K562 (cell line): Measurements from ENCODE around the gene SLC22A23. TPM values are rescaled to one million over a fixed set of nuclear protein-coding genes. Genes with fewer than 3 reads are reported as not detected.

Experiments
- BRF1 ChIP-seq: IDR thresholded peaks from 3 replicates; pipeline ENCODE4 v1.6.1; 2011; ENCODE audit warnings: borderline replicate concordance, mild to moderate bottlenecking; ENCODE audit not compliant: insufficient read length; ENCODE audit errors: extremely low read depth
- DDX20 ChIP-seq: fragments of 450-650 bp; IDR thresholded peaks from 2 replicates; pipeline ENCODE4 v1.6.1; 2016; ENCODE audit warnings: missing genetic modification characterization, low read depth, mild to moderate bottlenecking, missing compliant biosample characterization, moderate library complexity
- EP300 ChIP-seq: IDR thresholded peaks from 2 replicates; pipeline ENCODE4 v1.6.1; 2012; ENCODE audit warnings: low read length, improper control_type of control experiment
- ESRRA ChIP-seq: fragments of 450-650 bp; IDR thresholded peaks from 2 replicates; pipeline ENCODE4 v1.6.1; 2014; ENCODE audit warnings: low read depth, mild to moderate bottlenecking, moderate library complexity, borderline replicate concordance
- ETS2 ChIP-seq: IDR thresholded peaks from 2 replicates; pipeline ENCODE4 v1.6.1; 2016; ENCODE audit warnings: borderline replicate concordance, missing genetic modification characterization, mild to moderate bottlenecking, moderate library complexity, missing compliant biosample characterization; ENCODE audit not compliant: poor library complexity, severe bottlenecking
- EZH2 ChIP-seq: IDR thresholded peaks from 2 replicates; pipeline ENCODE4 v1.6.1; 2012; ENCODE audit warnings: low read depth, mild to moderate bottlenecking, inconsistent platforms, low read length, borderline replicate concordance
- HIVEP1 ChIP-seq: fragments of 250-450 bp; sonication (Bioruptor Pico); IDR thresholded peaks from 2 replicates; pipeline ENCODE4 v1.4.0; 2020; ENCODE audit warnings: mild to moderate bottlenecking
- MCM3 ChIP-seq: fragments of 450-650 bp; IDR thresholded peaks from 2 replicates; pipeline ENCODE4 v1.6.1; 2016
- NCOA1 ChIP-seq: fragments of 450-650 bp; IDR thresholded peaks from 2 replicates; pipeline ENCODE4 v1.6.1; 2016; ENCODE audit warnings: low read depth
- NFE2L1 ChIP-seq: fragments of 450-650 bp; IDR thresholded peaks from 2 replicates; pipeline ENCODE4 v1.6.1; 2016; ENCODE audit warnings: missing genetic modification characterization, low read depth, mild to moderate bottlenecking, missing compliant biosample characterization, moderate library complexity, borderline replicate concordance
- NR2C2 ChIP-seq, 2 experiments: fragments of 200-800 bp in 1 of 2; sonication (Bioruptor generic) in 1 of 2; sonication (generic) in 1 of 2; formaldehyde crosslinking in 1 of 2; IDR thresholded peaks; 2 replicates each; pipeline versions ENCODE4 v1.6.1 to v1.8.0; 2016 to 2022; ENCODE audit warnings: mild to moderate bottlenecking in 1 of 2, missing compliant biosample characterization in 1 of 2, missing genetic modification characterization in 1 of 2, missing genetic modification reagents in 1 of 2
- NUFIP1 ChIP-seq: fragments of 450-650 bp; IDR thresholded peaks from 2 replicates; pipeline ENCODE4 v1.6.1; 2018; ENCODE audit not compliant: partially characterized antibody
- RBFOX2 ChIP-seq: fragments of 200-400 bp; formaldehyde crosslinking; IDR thresholded peaks from 2 replicates; pipeline ENCODE4 v1.6.1; 2017; ENCODE audit warnings: low read depth, mild to moderate bottlenecking, low read length, moderate library complexity
- SMAD3 ChIP-seq: fragments of 450-650 bp; formaldehyde crosslinking; conservative IDR thresholded peaks from 2 replicates; pipeline ENCODE4 v1.4.0; 2020; ENCODE audit warnings: mild to moderate bottlenecking
- ZEB2 ChIP-seq: fragments of 450-650 bp; IDR thresholded peaks from 2 replicates; pipeline ENCODE4 v1.6.1; 2016
- ZFP30 ChIP-seq: fragments of 250-450 bp; sonication (Bioruptor Pico); IDR thresholded peaks from 2 replicates; pipeline ENCODE4 v1.8.0; 2022; ENCODE audit warnings: moderate library complexity, mild to moderate bottlenecking, inconsistent platforms, borderline replicate concordance
- ZNF311 ChIP-seq: fragments of 250-450 bp; sonication (Bioruptor Pico); IDR thresholded peaks from 2 replicates; pipeline ENCODE4 v1.4.0; 2020; ENCODE audit warnings: mild to moderate bottlenecking, moderate library complexity
- ZNF75A ChIP-seq: fragments of 450-650 bp; formaldehyde crosslinking; IDR thresholded peaks from 2 replicates; pipeline ENCODE4 v1.4.0; 2020; ENCODE audit warnings: mild to moderate bottlenecking
- ZZZ3 ChIP-seq: fragments of 450-650 bp; IDR thresholded peaks from 2 replicates; pipeline ENCODE4 v1.6.1; 2016; ENCODE audit warnings: antibody characterized with exemption, mild to moderate bottlenecking, moderate library complexity
- polyA plus RNA-seq, 8 experiments: library from polyadenylated mRNA; depleted of rRNA in 4 of 8; stranded (reverse) in 5 of 8; unstranded in 3 of 8; fragments of >200 nt; fragmentation: Nextera tagmentation in 2 of 8; fragmentation: Illumina TruSeq in 1 of 8; extraction: Ambion mirVana in 2 of 8; extraction: Trizol in 1 of 8; gene quantifications; 2 replicates each; pipeline versions ENCODE4 v1.2.1 to v1.2.3, GENCODE V29; 2011 to 2014; ENCODE audit warnings: inconsistent platforms in 1 of 8, missing spikeins in 1 of 8
- total RNA-seq, 7 experiments: library from RNA; depleted of rRNA in 6 of 7; stranded (reverse); fragments of >200 nt in 6 of 7; fragmentation: Illumina TruSeq in 2 of 7; extraction: Trizol in 2 of 7; gene quantifications; 2 replicates each; pipeline versions ENCODE4 v1.2.1 to v1.2.3, GENCODE V29; 2011 to 2021; ENCODE audit warnings: low replicate concordance in 1 of 7
- TF ChIP-seq, protein P1 (sequence below): sonication (generic); formaldehyde crosslinking; IDR thresholded peaks from 2 replicates; pipeline ENCODE4 v1.8.0; 2023; ENCODE audit warnings: missing genetic modification reagents, mild to moderate bottlenecking, borderline replicate concordance
- TF ChIP-seq, protein P2 (sequence below): fragments of 450-650 bp; formaldehyde crosslinking; IDR thresholded peaks from 2 replicates; pipeline ENCODE4 v1.4.0; 2022; ENCODE audit warnings: mild to moderate bottlenecking, moderate library complexity
- TF ChIP-seq, protein P3 (sequence below): sonication (generic); IDR thresholded peaks from 2 replicates; pipeline ENCODE4 v1.6.1; 2016
- TF ChIP-seq, protein P4 (sequence below): fragments of 250-450 bp; sonication (Bioruptor Pico); IDR thresholded peaks from 2 replicates; pipeline ENCODE4 v1.6.1; 2021; ENCODE audit warnings: mild to moderate bottlenecking

Gene SLC22A23
- total and polyA plus RNA-seq, 9 of the 15 experiments (the other 6 are each of a cell fraction or from before 2014, with no cell fraction given) = 0.30 to 8.7 (median 2.5) TPM

DNA sequence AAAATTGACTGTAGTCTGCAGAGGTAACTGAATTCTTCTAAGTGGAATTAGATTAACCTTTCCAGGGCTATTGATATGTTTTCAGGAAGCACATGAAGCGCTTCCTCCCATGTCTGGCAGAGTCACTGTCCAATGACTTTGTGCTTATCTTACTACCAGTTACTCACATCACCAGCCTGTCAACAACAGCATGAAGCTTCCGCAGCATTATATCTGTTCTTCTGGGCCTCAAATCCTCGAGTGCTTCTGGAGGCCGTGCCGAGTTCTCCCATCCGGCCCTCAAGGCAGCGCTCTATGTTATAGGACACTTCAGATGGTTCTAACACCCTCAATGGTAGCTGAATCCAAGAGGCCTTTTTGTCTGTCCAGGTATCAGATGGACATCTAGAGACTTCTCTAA is 164.9 kb downstream of the SLC22A23 start (continued):
- TF ChIP-seq NR2C2 (CRISPR knock-in tag; IDR thresholded peaks at IDR 0.05) (no peak), NR2C2 (tag; IDR thresholded peaks at IDR 0.05) (no peak; the same call in 1 of the 2 replicates), NFE2L1 (tag) (no peak), BRF1 (no peak), ZNF75A (CRISPR knock-in tag) (no peak), NUFIP1 (no peak), ZZZ3 (no peak), HIVEP1 (CRISPR knock-in tag) (no peak), DDX20 (tag) (no peak), EP300 (peak; percentile 88), ZEB2 (peak; percentile 50; the same call in 1 of the 2 replicates), RBFOX2 (no peak), NCOA1 (peak; percentile 38; the same call in 1 of the 2 replicates), ZFP30 (CRISPR knock-in tag) (no peak), MCM3 (no peak), ZNF311 (0 out of 2 replicates have a peak, but pooled peaks have one; percentile 42), ESRRA (no peak), SMAD3 (CRISPR knock-in tag) (no peak), ETS2 (no peak), EZH2 (no peak)
- TF ChIP-seq, protein P1, sequence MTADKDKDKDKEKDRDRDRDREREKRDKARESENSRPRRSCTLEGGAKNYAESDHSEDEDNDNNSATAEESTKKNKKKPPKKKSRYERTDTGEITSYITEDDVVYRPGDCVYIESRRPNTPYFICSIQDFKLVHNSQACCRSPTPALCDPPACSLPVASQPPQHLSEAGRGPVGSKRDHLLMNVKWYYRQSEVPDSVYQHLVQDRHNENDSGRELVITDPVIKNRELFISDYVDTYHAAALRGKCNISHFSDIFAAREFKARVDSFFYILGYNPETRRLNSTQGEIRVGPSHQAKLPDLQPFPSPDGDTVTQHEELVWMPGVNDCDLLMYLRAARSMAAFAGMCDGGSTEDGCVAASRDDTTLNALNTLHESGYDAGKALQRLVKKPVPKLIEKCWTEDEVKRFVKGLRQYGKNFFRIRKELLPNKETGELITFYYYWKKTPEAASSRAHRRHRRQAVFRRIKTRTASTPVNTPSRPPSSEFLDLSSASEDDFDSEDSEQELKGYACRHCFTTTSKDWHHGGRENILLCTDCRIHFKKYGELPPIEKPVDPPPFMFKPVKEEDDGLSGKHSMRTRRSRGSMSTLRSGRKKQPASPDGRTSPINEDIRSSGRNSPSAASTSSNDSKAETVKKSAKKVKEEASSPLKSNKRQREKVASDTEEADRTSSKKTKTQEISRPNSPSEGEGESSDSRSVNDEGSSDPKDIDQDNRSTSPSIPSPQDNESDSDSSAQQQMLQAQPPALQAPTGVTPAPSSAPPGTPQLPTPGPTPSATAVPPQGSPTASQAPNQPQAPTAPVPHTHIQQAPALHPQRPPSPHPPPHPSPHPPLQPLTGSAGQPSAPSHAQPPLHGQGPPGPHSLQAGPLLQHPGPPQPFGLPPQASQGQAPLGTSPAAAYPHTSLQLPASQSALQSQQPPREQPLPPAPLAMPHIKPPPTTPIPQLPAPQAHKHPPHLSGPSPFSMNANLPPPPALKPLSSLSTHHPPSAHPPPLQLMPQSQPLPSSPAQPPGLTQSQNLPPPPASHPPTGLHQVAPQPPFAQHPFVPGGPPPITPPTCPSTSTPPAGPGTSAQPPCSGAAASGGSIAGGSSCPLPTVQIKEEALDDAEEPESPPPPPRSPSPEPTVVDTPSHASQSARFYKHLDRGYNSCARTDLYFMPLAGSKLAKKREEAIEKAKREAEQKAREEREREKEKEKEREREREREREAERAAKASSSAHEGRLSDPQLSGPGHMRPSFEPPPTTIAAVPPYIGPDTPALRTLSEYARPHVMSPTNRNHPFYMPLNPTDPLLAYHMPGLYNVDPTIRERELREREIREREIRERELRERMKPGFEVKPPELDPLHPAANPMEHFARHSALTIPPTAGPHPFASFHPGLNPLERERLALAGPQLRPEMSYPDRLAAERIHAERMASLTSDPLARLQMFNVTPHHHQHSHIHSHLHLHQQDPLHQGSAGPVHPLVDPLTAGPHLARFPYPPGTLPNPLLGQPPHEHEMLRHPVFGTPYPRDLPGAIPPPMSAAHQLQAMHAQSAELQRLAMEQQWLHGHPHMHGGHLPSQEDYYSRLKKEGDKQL (CRISPR knock-in tag) = no peak
- TF ChIP-seq, protein P2, sequence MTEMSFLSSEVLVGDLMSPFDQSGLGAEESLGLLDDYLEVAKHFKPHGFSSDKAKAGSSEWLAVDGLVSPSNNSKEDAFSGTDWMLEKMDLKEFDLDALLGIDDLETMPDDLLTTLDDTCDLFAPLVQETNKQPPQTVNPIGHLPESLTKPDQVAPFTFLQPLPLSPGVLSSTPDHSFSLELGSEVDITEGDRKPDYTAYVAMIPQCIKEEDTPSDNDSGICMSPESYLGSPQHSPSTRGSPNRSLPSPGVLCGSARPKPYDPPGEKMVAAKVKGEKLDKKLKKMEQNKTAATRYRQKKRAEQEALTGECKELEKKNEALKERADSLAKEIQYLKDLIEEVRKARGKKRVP (CRISPR knock-in tag) = no peak
- TF ChIP-seq, protein P3, sequence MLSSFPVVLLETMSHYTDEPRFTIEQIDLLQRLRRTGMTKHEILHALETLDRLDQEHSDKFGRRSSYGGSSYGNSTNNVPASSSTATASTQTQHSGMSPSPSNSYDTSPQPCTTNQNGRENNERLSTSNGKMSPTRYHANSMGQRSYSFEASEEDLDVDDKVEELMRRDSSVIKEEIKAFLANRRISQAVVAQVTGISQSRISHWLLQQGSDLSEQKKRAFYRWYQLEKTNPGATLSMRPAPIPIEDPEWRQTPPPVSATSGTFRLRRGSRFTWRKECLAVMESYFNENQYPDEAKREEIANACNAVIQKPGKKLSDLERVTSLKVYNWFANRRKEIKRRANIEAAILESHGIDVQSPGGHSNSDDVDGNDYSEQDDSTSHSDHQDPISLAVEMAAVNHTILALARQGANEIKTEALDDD = peak; percentile 92
- TF ChIP-seq, protein P4, sequence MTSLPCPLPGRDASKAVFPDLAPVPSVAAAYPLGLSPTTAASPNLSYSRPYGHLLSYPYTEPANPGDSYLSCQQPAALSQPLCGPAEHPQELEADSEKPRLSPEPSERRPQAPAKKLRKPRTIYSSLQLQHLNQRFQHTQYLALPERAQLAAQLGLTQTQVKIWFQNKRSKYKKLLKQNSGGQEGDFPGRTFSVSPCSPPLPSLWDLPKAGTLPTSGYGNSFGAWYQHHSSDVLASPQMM (CRISPR knock-in tag) = no peak
